PC-3 (cell line): Measurements from ENCODE around the gene CISD2. TPM values are rescaled to one million over a fixed set of nuclear protein-coding genes. Genes with fewer than 3 reads are reported as not detected.

Experiments used
- ATAC-seq: fragments of 200-7000 bp; cut with Tn5 transposase; 2 replicates; pipeline ENCODE4 v1.9.1; 2020; ENCODE audit warnings: mild to moderate bottlenecking, moderate library complexity
- BruUV-seq: library from RNA; stranded (reverse); fragments of 400-500 nt; replicated peaks from 2 replicates; lab custom pipeline; 2021; lab: Mats Ljungman, UMichigan
- CTCF ChIA-PET: fragments of 300-600 bp; sonication (Branson Sonifier 250); formaldehyde crosslinking; loops from one replicate; lab custom pipeline; 2022; ENCODE audit warnings: antibody characterized with exemption; lab: Charles Lee
- POLR2A ChIA-PET: fragments of 300-600 bp; sonication (Branson Sonifier 250); formaldehyde crosslinking; loops from one replicate; lab custom pipeline; 2022; ENCODE audit warnings: antibody characterized with exemption; ENCODE audit not compliant: unreplicated experiment; lab: Charles Lee
- DNase-seq: peaks from one replicate; pipeline ENCODE4 v3.0.0-alpha.2; 2015
- H2AFZ ChIP-seq: fragments of 300-600 bp; sonication (generic); 2 replicates; pipeline ENCODE4 v1.6.0; 2016; ENCODE audit warnings: antibody characterized with exemption, low read length
- H3F3A ChIP-seq: fragments of 300-600 bp; sonication (generic); one replicate; pipeline ENCODE4 v1.6.0; 2017; ENCODE audit warnings: antibody characterized with exemption, low read length, control low read depth, mild to moderate bottlenecking; ENCODE audit not compliant: unreplicated experiment
- H3K27ac ChIP-seq: fragments of 300-600 bp; sonication (generic); 2 replicates; pipeline ENCODE4 v1.5.1; 2016; ENCODE audit warnings: mild to moderate bottlenecking, low read length
- H3K27me3 ChIP-seq: fragments of 300-600 bp; sonication (generic); 2 replicates; pipeline ENCODE4 v1.6.1; 2016; ENCODE audit warnings: low read length, mixed read lengths
- H3K36me3 ChIP-seq: fragments of 300-600 bp; sonication (generic); 2 replicates; pipeline ENCODE4 v1.6.1; 2016; ENCODE audit warnings: low read depth, mixed run types, low read length, mixed read lengths
- H3K4me1 ChIP-seq: fragments of 300-600 bp; sonication (generic); 2 replicates; pipeline ENCODE4 v1.5.1; 2016; ENCODE audit warnings: low read length; ENCODE audit not compliant: insufficient read depth
- H3K4me2 ChIP-seq: fragments of 300-600 bp; sonication (generic); 2 replicates; pipeline ENCODE4 v1.6.0; 2016; ENCODE audit warnings: low read length
- H3K4me3 ChIP-seq: fragments of 300-600 bp; sonication (generic); 2 replicates; pipeline ENCODE4 v1.5.1; 2016; ENCODE audit warnings: mild to moderate bottlenecking, low read length, mixed read lengths
- H3K79me2 ChIP-seq: fragments of 300-600 bp; sonication (generic); 2 replicates; pipeline ENCODE4 v1.6.1; 2017; ENCODE audit warnings: low read length, mixed read lengths
- H3K9ac ChIP-seq: fragments of 300-600 bp; sonication (generic); 2 replicates; pipeline ENCODE4 v1.6.0; 2016; ENCODE audit warnings: mild to moderate bottlenecking, low read length
- H3K9me2 ChIP-seq: fragments of 300-600 bp; sonication (generic); replicated peaks from 2 replicates; pipeline ENCODE4 v1.6.1; 2016; ENCODE audit warnings: mixed run types, low read length, mixed read lengths
- H3K9me3 ChIP-seq: fragments of 300-600 bp; sonication (generic); 2 replicates; pipeline ENCODE4 v1.6.1; 2016; ENCODE audit warnings: low read length, mixed read lengths
- H4K20me1 ChIP-seq: fragments of 300-600 bp; sonication (generic); 2 replicates; pipeline ENCODE4 v1.6.1; 2016; ENCODE audit warnings: low read length, mixed read lengths
- CTCF ChIP-seq: fragments of 300-600 bp; sonication (generic); conservative IDR thresholded peaks from 2 replicates; pipeline ENCODE4 v1.5.1; 2017; ENCODE audit warnings: antibody characterized with exemption, low read depth, mild to moderate bottlenecking, low read length
- EZH2 ChIP-seq: fragments of 300-600 bp; sonication (generic); IDR thresholded peaks from one replicate; pipeline ENCODE4 v1.6.1; 2017; ENCODE audit warnings: antibody characterized with exemption, mild to moderate bottlenecking, low read length; ENCODE audit not compliant: unreplicated experiment
- EZH2phosphoT487 ChIP-seq: fragments of 300-600 bp; sonication (generic); IDR thresholded peaks from 2 replicates; pipeline ENCODE4 v1.6.1; 2018; ENCODE audit warnings: mild to moderate bottlenecking, antibody characterized with exemption, low read length, borderline replicate concordance
- intact Hi-C: fragments of 100-400 bp; cut with micrococcal nuclease; formaldehyde crosslinking; loops from 2 replicates; pipeline ENCODE4 v1.9.0; 2023
- total RNA-seq: library from RNA; depleted of rRNA; stranded (reverse); fragments of >200 nt; gene quantifications from 2 replicates; pipeline ENCODE4 v1.2.3, GENCODE V29; 2014

CISD2 gene
- total RNA-seq, 1 experiment from 2014 or later = 36.9 TPM

GRCh38 chr4:102825261-102826091 lies 43.3 kb upstream of the CISD2 start:
- no peak overlapping the region for H2AFZ ChIP-seq
- no peak for ATAC-seq
- H3K9me2 ChIP-seq = no peaks in the 10 kb centered on the region
- BruUV-seq = no TSS peak
- no peaks in the 10 kb centered on the region for H3K27me3 ChIP-seq
- H4K20me1 ChIP-seq = peaks cover 58% of the 10 kb centered on the region
- H3K36me3 ChIP-seq = peaks cover 29% of the 10 kb centered on the region
- H3K4me3 ChIP-seq = peak overlapping the region; percentile 93
- no peak for TF ChIP-seq EZH2
- TF ChIP-seq EZH2phosphoT487 = no peak
- TF ChIP-seq CTCF = no peak
- H3K4me2 ChIP-seq = peak overlapping the region; percentile 96
- H3K27ac ChIP-seq = peak overlapping the region; percentile 99
- H3K9ac ChIP-seq = peak overlapping the region; percentile 100
- H3K9me3 ChIP-seq = no peaks in the 10 kb centered on the region
- intact Hi-C loops = loop anchor here (2.0 to 10.0 kb wide), 3 partner anchors 65 to 391 kb away; partner anchors contain the start of genes BDH2 and MANBA
- DNase-seq = peak; percentile 65
- peaks cover 78% of the 10 kb centered on the region for H3K79me2 ChIP-seq
- H3F3A ChIP-seq = no peaks in the 10 kb centered on the region
- ChIA-PET POLR2A (interaction anchor here (0.5 to 0.7 kb wide), 2 partner anchors 45 to 251 kb away, joined by 3 read pairs; partner anchors contain the start of gene SLC9B2), CTCF (interaction anchor here (0.6 kb wide), 1 partner anchor 205 kb away, joined by 3 read pairs; no protein-coding TSS in a partner anchor)
- H3K4me1 ChIP-seq = peaks cover 30% of the 10 kb centered on the region

- DNase-seq (no peak), ATAC-seq (no peak)
- TF ChIP-seq CTCF = no peak; the same call in 1 of the 2 replicates
- no peak for TF ChIP-seq EZH2phosphoT487
- TF ChIP-seq EZH2 = no peak
- H3K79me2 ChIP-seq = peaks cover 70% of the 10 kb centered on the region
- no peaks in the 10 kb centered on the region for H3K27me3 ChIP-seq
- H3K9me3 ChIP-seq = no peaks in the 10 kb centered on the region
- peak overlapping the region; percentile 93 for H3K4me3 ChIP-seq
- no peaks in the 10 kb centered on the region for H3K9me2 ChIP-seq
- H3K36me3 ChIP-seq = peaks cover 27% of the 10 kb centered on the region
- ChIA-PET CTCF (interaction anchor here (0.5 to 0.6 kb wide), 2 partner anchors 36 to 205 kb away, joined by 3 read pairs; no protein-coding TSS in a partner anchor), POLR2A (interaction anchor here (0.7 kb wide), 1 partner anchor 37 kb away, joined by 4 read pairs; no protein-coding TSS in a partner anchor)
- peak overlapping the region; percentile 99 for H3K27ac ChIP-seq
- H2AFZ ChIP-seq = no peak overlapping the region
- H3K9ac ChIP-seq = peak overlapping the region; percentile 100
- H4K20me1 ChIP-seq = peaks cover 50% of the 10 kb centered on the region
- peak overlapping the region; percentile 96 for H3K4me2 ChIP-seq
- intact Hi-C loops = loop anchor here (10.0 kb wide), 2 partner anchors 269 to 391 kb away; partner anchors contain the start of gene BDH2
- no peaks in the 10 kb centered on the region for H3F3A ChIP-seq
- peaks cover 26% of the 10 kb centered on the region for H3K4me1 ChIP-seq
- BruUV-seq = TSS peak; percentile 34
Observed at GRCh38 chr4:102826105-102826889, 42.5 kb upstream of the CISD2 start.
